Stomach smooth muscle (tissue), 2 donors: ENCODE data around the gene OVCH1.
"Not testable (repeated sequence)": the region's sequence is repeated elsewhere in the genome, so short reads cannot be mapped to it uniquely, and the experiment has no call there.

Experiments
- H3K27ac ChIP-seq: one replicate; pipeline ENCODE4 v1.7.0; 2013; ENCODE audit warnings: mild to moderate bottlenecking, low read length, inconsistent platforms
- H3K27me3 ChIP-seq, 2 donors: one replicate each; pipeline ENCODE4 v1.7.0; 2013; ENCODE audit warnings: low read length in 2 of 2; ENCODE audit not compliant: insufficient read depth in 2 of 2, control insufficient read depth in 1 of 2
- H3K36me3 ChIP-seq, 2 donors: one replicate each; pipeline ENCODE4 v1.7.0; 2013; ENCODE audit warnings: low read length in 2 of 2; ENCODE audit not compliant: control insufficient read depth in 2 of 2, insufficient read depth in 2 of 2
- H3K4me1 ChIP-seq: one replicate; pipeline ENCODE4 v1.7.0; 2013; ENCODE audit warnings: low read length; ENCODE audit not compliant: control insufficient read depth, insufficient read depth
- H3K4me3 ChIP-seq, 2 donors: one replicate each; pipeline ENCODE4 v1.7.0; 2013; ENCODE audit warnings: low read length in 2 of 2
- H3K9ac ChIP-seq, 2 donors: one replicate each; pipeline ENCODE4 v1.7.0; 2013; ENCODE audit warnings: low read length in 2 of 2, mild to moderate bottlenecking in 1 of 2
- H3K9me3 ChIP-seq, 2 donors: one replicate each; pipeline ENCODE4 v1.7.0; 2013; ENCODE audit warnings: low read length in 2 of 2; ENCODE audit not compliant: control insufficient read depth in 2 of 2
- donor health status: healthy.
- donor health status: Pancreatic carcinoma.

Gene OVCH1

DNA sequence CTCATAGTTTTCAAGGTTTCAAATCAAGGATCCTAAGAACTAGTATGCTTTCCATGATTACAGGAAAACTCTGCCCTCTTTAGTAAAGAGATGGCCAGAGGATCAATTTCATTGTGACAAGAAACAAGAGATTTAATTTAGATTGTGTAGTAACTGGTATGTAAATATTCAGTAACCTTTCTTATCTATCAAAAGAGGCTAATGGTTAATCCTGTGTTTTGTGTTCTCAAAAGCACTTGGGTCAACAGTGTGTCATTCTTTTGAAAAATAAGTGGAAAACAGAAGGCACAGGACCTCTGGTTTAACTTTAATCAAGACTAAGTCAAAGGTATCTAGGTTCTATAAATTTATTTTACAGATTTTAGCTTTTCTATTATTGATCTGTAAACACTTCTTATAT, 59.9 kb downstream of the OVCH1 start:
- Histone ChIP-seq H3K4me1 (no peaks in the 10 kb centered on the region), H3K27me3 (no peaks in the 10 kb centered on the region), H3K9ac (no peak overlapping the region), H3K36me3 (peaks cover 0 to 2% of the 10 kb centered on the region in 2 donors), H3K9me3 (no peaks in the 10 kb centered on the region), H3K27ac (no peak overlapping the region), H3K4me3 (no peak overlapping the region)

DNA sequence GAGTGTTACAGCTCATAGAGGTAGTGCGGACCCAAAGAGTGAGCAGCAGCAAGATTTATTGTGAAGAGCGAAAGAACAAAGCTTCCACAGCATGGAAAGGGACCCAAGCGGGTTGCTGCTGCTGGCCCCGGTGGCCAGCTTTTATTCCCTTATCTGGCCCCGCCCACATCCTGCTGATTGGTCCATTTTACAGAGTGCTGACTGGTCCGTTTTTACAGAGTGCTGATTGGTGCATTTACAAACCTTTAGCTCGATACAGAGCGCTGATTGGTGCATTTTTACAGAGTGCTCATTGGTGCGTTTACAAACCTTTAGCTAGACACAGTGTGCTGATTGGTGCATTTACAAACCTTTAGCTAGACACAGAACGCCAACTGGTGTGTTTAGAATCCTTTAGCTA, 60.7 kb downstream of the OVCH1 start:
- not testable (repeated sequence) for H3K27me3 ChIP-seq, H3K9ac ChIP-seq, H3K36me3 ChIP-seq, H3K4me3 ChIP-seq, H3K27ac ChIP-seq, H3K9me3 ChIP-seq, H3K4me1 ChIP-seq

DNA sequence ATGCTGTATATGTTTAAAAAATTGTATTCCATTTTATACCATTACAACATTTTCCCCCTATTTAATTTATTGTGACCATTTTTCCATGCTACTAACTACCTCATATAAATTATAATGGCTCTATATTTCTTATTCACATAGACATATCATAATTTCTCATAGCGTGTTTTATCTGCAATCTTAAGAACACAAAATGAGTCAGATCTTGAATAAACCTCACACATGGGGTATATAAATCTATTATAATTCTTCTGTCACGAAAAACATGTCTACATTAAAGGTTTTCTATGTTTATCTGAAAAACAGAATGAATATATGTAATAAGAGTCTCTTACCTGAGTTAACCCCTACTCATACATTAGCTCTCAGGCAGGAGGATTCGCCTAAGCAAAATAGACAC, 66.0 kb downstream of the OVCH1 start:
- no peak overlapping the region for H3K4me3 ChIP-seq

DNA sequence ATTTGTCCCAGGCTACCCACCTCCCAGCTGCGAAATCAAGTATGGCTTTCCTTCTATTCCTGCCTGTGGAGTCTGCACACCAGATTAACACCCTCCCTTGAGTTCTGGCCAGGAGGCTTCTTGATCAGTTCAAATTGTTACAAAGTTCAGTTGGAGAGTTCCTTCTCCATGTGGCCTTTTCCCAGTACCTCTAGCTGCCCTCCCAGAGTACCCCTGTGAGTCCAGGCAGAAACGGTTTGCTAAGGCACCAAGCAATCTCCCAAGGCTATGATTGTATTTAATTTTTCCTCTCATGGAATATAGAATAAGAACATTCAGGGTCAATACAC, 66.8 kb downstream of the OVCH1 start:
- Histone ChIP-seq H3K4me3 (no peak overlapping the region), H3K27ac (no peak overlapping the region), H3K4me1 (no peaks in the 10 kb centered on the region), H3K27me3 (no peaks in the 10 kb centered on the region), H3K9ac (no peak overlapping the region), H3K36me3 (no peaks in the 10 kb centered on the region), H3K9me3 (no peaks in the 10 kb centered on the region)

More for the DNA sequence above, 66.0 kb downstream of the OVCH1 start:
- Histone ChIP-seq H3K27me3 (no peaks in the 10 kb centered on the region), H3K4me1 (no peaks in the 10 kb centered on the region), H3K36me3 (no peaks in the 10 kb centered on the region), H3K9ac (no peak overlapping the region), H3K9me3 (no peaks in the 10 kb centered on the region), H3K27ac (no peak overlapping the region)

DNA sequence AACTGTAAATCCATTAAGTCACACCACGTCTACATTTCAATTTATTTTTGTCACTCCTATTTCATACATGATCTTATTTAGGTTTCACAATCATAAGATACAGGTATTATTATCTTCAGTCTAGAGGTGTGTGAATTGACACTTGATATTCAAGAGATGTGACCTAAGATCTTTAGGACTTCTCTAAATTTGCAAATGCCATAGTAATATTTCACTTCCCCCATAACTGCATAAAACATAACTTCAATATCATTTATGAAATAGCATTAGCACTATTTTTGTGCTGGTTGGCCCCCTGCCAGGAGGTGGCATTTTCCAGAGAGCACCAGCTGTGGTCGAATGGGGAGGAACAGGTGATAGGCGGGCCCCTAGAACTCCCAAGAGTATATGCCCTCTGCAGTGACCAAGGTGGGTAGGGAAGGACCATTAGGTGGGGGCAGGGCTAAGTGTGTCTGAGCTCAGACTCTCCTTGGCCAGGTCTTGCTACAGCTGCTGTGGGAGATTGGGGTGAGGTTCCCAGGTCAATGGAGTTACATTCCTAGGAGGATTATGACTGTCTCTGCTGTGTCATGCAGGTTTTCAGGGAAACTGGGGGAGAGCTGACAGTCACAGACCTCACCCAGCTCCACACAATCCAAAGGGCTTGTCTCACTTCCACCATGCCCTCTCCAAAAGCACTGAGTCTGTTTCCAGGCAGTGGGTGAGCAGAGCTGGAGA, 67.3 kb downstream of the OVCH1 start:
- Histone ChIP-seq H3K9me3 (no peaks in the 10 kb centered on the region), H3K36me3 (no peaks in the 10 kb centered on the region), H3K27me3 (no peaks in the 10 kb centered on the region), H3K27ac (no peak overlapping the region), H3K4me3 (no peak overlapping the region), H3K4me1 (no peaks in the 10 kb centered on the region), H3K9ac (no peak overlapping the region)

DNA sequence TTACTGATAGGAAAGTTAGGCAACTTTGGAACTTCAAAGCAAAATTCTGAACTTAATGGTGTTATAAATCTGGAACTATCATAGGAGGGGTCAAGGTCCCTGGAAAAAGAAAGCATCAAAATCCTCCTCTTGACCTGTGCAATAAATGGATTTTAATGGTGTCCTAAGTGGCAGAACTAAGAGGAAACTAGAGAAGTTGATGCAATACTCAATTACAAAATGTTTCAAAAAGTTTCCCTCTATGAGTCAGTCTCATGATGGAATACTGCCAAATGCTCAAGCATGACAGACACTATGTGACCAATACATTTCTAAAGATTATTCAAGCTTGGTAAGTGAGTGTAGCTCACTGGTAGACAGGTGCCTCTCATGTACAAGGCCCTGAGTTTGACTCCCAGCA, 68.9 kb downstream of the OVCH1 start:
- Histone ChIP-seq H3K36me3 (no peaks in the 10 kb centered on the region), H3K9ac (no peak overlapping the region), H3K9me3 (no peaks in the 10 kb centered on the region), H3K27me3 (no peaks in the 10 kb centered on the region), H3K27ac (no peak overlapping the region), H3K4me3 (no peak overlapping the region), H3K4me1 (no peaks in the 10 kb centered on the region)

DNA sequence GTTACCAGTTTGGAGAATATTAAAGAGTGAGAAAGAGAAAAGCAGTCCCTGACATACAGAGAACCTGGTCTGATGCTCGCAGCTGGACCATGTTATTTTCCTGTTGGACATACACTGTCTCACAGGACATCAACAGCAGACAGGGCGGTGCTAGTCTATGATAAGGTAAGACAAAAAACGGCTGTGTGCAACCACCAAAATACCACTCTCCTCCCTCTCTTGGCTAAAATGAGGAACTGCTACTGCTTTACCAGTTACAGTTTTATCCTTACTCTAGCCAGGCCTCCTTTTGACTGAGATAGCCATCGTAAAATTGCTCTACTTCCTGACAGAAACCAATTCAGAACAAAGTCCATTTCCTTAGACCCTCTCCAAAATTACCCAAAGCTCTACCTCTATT, 69.5 kb downstream of the OVCH1 start:
- Histone ChIP-seq H3K4me1 (no peaks in the 10 kb centered on the region), H3K4me3 (no peak overlapping the region), H3K27me3 (no peaks in the 10 kb centered on the region), H3K9ac (no peak overlapping the region), H3K27ac (no peak overlapping the region), H3K9me3 (no peaks in the 10 kb centered on the region), H3K36me3 (no peaks in the 10 kb centered on the region)

DNA sequence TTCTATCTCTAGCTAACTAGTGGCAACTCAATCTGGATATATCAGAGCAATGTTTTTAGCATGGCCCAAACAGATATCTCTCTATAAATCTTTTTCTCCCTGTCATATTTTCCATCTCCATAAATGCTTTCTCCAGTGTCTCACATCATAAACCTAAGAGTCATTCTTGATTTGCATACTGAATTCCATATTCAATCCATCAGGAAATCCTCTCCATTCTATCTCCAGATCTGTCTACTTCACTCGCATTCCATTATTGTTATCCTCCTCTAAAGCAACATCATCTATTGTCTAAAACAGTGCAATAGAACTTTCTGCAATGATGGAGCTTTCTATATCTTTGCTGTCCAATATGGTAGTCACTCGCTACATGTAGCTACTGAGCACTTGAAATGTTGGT, 71.0 kb downstream of the OVCH1 start:
- H3K27me3 ChIP-seq = no peaks in the 10 kb centered on the region
- H3K9me3 ChIP-seq = no peaks in the 10 kb centered on the region
- H3K36me3 ChIP-seq = no peaks in the 10 kb centered on the region
- H3K27ac ChIP-seq = no peak overlapping the region
- H3K4me3 ChIP-seq = no peak overlapping the region
- no peaks in the 10 kb centered on the region for H3K4me1 ChIP-seq
- no peak overlapping the region for H3K9ac ChIP-seq

DNA sequence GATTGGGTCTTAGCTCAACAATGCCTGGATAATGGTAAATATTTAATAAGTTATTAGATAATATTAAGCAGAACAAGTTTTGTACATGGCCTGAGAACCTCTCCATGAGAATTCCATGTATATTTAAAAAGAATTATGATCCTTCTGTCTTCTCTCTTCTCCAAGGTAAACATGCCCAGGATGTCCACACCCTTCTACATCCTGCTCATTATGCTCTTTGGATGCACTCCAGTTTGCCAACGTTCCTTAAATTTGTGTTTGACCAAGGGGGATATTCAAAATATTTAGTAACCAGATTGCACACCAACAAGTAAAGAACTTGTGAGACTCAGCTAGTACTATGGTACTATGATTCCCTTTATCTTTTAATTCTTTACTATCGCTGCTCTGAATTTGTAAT, 71.8 kb downstream of the OVCH1 start:
- H3K9ac ChIP-seq = no peak overlapping the region
- H3K4me1 ChIP-seq = no peaks in the 10 kb centered on the region
- no peaks in the 10 kb centered on the region for H3K9me3 ChIP-seq
- no peak overlapping the region for H3K4me3 ChIP-seq
- no peak overlapping the region for H3K27ac ChIP-seq
- H3K27me3 ChIP-seq = no peaks in the 10 kb centered on the region
- no peaks in the 10 kb centered on the region for H3K36me3 ChIP-seq

DNA sequence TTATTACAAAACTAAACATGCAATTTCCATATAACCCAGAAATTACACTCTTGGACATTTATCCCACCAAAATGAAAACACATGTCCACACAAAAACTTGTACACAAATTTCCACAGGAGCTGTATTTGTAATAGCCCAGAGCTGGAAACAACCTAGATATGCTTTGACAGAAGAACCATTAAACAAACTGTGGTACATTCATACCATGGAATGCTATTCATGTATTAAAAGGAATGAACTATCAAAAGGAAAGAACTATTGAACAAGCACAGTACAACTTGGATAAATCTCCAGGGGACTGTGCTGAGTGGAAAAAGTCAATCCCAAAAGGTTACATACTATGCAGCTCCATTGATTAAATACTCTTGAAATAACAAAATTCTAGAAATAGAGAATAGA, 80.7 kb downstream of the OVCH1 start:
- Histone ChIP-seq H3K27me3 (no peaks in the 10 kb centered on the region), H3K9ac (no peak overlapping the region), H3K27ac (no peak overlapping the region), H3K4me3 (no peak overlapping the region), H3K4me1 (no peaks in the 10 kb centered on the region), H3K36me3 (no peaks in the 10 kb centered on the region), H3K9me3 (no peaks in the 10 kb centered on the region)

DNA sequence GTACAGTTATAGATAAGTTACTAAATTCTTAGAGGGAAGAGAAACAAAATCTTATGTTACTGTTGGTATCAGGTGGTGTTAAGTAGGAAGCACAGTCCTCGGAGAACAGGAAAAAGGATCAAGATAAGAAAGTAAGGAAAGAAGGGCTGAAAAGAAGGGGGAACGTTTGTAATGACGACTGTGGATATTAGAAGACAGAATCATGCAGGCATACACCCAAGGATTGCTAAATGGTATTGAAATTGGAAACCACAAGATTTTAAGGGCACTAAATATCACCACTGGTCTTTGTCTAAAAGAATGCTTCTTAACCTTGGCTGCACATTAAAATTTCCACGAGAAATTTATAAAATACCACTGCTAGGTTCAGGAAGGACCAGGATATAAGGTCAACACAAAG, 82.4 kb downstream of the OVCH1 start:
- no peaks in the 10 kb centered on the region for H3K4me1 ChIP-seq
- no peaks in the 10 kb centered on the region for H3K27me3 ChIP-seq
- H3K9me3 ChIP-seq = no peaks in the 10 kb centered on the region
- H3K4me3 ChIP-seq = no peak overlapping the region
- H3K36me3 ChIP-seq = no peaks in the 10 kb centered on the region
- H3K27ac ChIP-seq = no peak overlapping the region
- no peak overlapping the region for H3K9ac ChIP-seq
